ENCODE data around the gene PSMB7.
A peak's percentile ranks its signal among the peaks of the same experiment; 100 is the strongest.

Gene PSMB7

DNA sequence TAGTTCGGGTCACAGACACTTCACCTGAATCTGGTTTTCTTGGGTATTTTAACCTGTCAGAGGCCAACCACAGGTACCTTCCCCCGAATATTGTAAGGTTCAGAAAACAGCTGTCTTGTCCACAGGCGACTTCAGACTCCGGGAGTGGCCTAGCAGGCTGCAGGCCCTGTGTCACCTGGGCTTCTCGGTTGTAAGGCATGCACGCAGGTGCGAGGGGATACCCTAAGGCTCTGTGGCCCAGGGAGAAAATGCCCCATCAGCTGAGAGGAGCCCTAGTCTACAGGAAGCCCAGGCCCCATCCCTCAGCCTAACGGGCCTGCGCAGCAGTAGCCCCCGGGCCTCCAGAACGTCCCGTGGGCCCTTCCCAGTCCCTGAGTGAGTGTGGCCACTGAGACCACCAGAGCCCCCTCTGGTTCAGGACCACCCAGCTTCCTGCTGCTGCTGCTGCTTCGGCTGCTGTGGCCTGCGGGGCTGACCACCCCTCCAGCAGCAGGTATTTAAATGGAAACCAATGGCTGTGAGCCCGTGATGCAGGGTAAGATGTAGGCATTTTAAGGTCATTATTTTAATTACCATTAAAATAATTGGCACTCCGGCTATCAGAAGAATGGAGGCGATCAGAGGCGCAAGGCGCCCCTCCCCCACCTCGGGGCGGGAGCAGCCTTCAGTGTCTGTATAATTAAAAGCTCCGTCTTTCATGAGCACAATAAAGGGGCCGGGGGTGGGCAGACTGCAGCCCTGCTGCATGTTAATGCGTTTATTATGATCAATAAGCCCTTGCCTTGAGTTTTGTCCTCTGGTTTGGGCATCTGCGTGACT, 65.4 kb downstream of the PSMB7 start:
- intact Hi-C loops (cut with DNase I) = no loop called here
- peak in 4 of 10 donors; percentile 2 to 78 (median 47) for DNase-seq

DNA sequence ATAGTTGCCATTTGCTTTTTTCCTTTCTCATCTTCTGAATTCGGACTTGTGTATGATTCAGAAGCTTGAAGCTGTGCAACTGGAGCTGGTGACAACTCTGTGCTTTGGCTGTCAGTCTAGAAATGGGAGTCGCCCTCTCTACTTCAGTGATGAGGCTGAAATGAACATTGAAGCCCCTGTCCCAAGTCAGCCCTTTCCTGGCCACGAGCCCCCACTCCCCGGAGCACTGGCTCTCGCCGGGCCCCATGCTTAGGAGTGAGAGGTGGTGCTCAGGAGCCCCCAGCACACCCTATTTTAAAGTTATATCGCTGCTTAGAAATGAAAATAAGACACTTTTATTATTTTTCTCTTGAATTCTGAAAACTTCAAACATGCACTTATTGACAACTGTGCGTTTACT, 66.0 kb downstream of the PSMB7 start:
- intact Hi-C loops (cut with DNase I) = no loop called here
- peak in 2 of 10 donors; percentile 23 to 39 for DNase-seq

GRCh38 chr9:124348831-124349230, 66.4 kb downstream of the PSMB7 start:
- intact Hi-C loops (cut with DNase I) = no loop called here
- DNase-seq = peak in 5 of 10 donors; percentile 3 to 69 (median 49)

DNA sequence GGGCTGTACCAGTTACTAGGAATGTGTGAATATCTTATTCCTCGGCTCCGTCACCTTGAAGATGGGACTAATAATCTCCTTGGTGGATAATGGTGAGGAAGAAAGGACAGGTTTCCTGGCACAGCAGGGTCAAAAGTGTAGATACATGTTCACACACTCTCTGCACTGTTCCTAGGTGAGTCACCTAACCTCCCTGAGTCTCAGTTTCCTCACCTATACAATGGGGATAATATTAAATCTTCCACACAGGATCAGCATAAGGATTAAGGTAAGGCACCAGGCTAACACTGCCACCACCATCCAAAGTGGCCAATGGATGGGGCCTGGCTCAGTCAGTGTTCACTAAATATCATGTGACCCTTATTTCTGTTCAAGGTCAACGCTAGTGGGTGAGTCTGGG, 66.9 kb downstream of the PSMB7 start:
- intact Hi-C loops (cut with DNase I) = no loop called here
- peak in 2 of 10 donors; percentile 9 to 10 for DNase-seq

- intact Hi-C loops (cut with DNase I) = no loop called here
- DNase-seq = peak in 3 of 10 donors; percentile 4 to 62 (median 59)
These were observed 67.3 kb downstream of the PSMB7 start for GRCh38 chr9:124347968-124348358.

GRCh38 chr9:124347206-124347967, 67.9 kb downstream of the PSMB7 start:
- peak in 5 of 10 donors; percentile 3 to 60 (median 45) for DNase-seq
- intact Hi-C loops (cut with DNase I) = no loop called here

DNA sequence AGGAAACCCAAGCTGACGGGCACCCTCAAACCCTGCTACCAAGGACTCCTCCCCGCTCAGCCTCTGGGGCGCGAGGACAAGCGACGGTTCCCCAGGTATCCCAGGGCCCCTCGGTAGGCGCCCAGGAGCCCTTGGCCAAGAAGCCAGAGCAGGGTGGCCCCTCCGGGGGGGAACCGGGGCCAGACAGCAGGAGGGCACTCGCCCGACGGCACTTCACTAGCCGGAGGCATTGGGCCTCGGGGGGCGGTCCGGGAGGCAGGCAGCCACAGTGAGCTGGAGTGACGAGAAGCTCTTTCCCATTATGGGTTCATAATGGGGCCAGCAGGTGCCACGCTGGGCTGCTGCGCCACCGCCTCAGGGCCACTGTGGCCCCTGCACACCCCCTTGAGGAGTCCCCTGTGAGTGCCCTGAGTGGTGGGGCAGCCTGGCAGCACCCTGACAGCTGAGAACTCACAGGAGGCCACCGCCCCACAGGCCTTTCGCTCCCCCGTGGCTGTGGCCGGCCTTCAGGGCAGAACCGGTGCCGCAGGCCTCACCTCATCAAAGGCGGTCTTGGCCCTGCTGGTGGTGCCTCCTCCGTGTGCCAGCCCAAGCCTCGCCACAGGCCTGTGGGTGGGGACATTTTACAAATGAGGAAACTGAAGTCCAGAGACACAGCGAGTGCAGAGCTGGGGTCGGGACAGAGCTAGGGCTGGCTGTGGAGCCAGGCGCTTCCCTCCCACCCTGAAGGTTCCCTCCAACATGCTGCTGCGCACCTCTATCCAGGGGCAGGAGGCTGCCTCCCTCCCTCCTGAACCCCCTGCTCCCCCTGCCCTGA, 68.7 kb downstream of the PSMB7 start:
- DNase-seq = peak in 4 of 10 donors; percentile 11 to 83 (median 64)
- intact Hi-C loops (cut with DNase I) = no loop called here

GRCh38 chr9:124345751-124346281, 69.4 kb downstream of the PSMB7 start:
- DNase-seq = peak in 3 of 10 donors; percentile 21 to 59 (median 55)
- intact Hi-C loops (cut with DNase I) = no loop called here

GRCh38 chr9:124345063-124345462, 70.2 kb downstream of the PSMB7 start:
- intact Hi-C loops (cut with DNase I) = no loop called here
- DNase-seq = peak in 4 of 10 donors; percentile 18 to 72 (median 32)

DNA sequence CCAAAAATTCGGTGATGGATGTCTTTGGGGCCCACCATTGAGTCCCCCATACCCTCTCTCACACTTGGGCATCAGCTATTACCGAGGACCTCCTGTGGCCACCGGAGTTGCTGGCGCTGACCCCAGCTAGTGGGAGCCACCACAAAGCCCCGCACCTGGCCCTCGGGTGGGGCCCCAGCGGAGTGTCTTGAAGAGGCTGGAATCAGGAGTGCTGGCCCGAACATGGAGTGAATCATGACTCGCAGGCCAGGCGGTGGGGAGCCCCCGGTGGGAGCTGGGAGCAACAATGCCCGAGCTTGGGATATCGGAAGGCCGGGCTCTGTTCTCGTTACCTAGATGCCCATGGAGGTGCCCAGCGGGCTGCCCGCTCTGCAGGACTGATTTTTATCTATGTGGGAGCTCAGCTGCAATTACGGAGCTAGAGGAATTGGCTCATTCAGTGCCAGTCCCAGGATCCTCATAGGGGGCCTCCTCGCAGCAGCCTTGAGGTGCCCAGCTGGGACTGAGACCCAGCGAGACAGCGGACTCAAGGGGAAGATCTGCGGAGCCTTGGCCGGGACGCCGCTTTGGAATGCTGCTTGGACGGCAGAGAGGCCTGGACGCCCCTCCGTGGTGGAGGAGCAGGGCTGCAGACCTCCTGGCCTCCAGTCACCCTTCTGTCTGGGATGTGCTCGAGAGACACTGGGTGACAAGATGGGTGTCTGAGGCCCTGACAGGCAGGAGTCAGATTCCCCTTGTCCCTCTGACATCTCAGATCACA, 70.8 kb downstream of the PSMB7 start:
- intact Hi-C loops (cut with DNase I) = no loop called here
- DNase-seq = peak in 4 of 10 donors; percentile 29 to 84 (median 68)

DNA sequence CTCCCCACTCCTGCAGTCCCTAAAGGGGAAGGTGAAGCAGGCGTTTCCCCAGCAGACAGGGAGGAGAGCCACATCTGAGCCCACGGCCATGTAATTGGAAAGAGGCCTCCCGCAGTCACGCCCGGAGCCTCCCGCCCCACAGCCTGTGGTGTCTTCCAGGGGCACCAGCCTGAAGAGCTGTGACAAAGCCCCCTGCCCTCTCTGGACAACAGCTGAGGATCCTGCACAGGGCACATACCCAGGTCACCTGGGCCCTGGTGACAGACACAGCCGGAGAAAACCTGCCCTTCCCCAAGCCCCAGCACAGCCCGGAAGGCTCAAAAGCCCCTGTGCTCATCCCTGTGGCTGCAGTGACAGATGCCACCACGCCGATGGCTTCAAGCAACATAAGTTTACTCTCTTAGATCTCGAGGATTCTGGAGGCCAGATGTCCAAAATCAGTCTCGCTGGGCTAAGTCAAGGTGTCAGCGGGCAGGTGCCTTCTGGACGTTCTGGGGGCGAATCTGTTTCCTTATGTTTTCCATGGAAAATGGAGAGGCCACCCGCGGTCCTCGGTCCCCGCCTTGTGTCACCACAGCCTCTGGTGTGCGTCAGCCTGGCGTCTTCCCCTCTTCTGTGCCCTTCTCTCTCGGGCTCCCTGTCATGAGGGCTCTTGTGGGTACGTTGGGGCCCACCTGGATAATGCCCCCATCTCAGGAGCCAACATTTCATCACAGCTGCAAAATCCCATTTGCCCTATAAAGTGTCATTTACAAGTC, 71.5 kb downstream of the PSMB7 start:
- peak in 4 of 10 donors; percentile 20 to 69 (median 62) for DNase-seq
- intact Hi-C loops (cut with DNase I) = no loop called here

GRCh38 chr9:124342776-124343485, 72.3 kb downstream of the PSMB7 start:
- intact Hi-C loops (cut with DNase I) = no loop called here
- peak; percentile 57 to 96 (median 79) for DNase-seq

GRCh38 chr9:124342402-124342775, 72.9 kb downstream of the PSMB7 start:
- intact Hi-C loops (cut with DNase I) = no loop called here
- DNase-seq = peak in 3 of 10 donors; percentile 48 to 77 (median 72)

- intact Hi-C loops (cut with DNase I) = no loop called here
- peak in 4 of 10 donors; percentile 3 to 65 (median 55) for DNase-seq
These were observed 73.6 kb downstream of the PSMB7 start for GRCh38 chr9:124341455-124342170.

DNA sequence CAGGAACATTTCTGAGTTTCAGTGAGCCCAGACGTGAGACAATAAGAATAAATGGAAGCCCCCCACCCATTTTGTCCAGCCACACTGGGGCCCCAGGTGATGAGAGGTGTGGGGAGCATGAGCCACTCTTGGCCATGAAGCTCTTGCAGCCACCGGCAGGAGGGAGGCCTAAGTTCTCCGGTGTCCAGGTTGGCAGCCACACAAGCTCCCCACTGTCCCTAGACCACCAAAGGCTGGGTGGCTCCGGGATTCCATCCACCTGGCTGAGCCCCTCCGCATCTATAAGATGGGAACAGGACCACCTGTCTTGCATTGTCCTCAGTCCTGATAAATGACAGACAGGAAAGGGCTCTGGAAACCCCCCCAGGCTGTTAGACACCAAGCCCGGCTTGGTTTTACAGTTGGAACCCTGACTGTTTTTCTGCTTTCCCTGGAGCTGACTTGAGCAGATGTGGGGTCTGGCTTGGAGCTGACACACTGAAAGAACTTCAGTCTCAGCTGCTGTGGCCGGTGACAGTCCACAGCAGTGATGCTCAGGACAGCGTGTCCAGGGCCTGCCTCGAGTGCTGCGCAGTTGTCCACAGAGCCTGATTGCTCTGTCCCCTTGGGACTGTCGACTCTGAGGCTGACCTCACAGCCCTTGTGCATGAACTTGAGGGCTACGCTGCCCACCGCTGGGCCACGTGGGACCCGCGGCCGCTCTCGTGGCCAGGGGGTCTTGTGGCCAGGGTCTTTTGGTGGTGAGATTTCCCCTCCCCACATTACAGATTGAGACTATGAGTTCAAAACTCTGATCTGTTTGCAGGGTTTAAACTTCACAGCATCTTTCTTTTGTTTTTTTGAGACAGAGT, 74.8 kb downstream of the PSMB7 start:
- intact Hi-C loops (cut with DNase I) = no loop called here
- peak in 4 of 10 donors; percentile 11 to 63 (median 35) for DNase-seq

GRCh38 chr9:124339603-124340146, 75.6 kb downstream of the PSMB7 start:
- DNase-seq = peak in 4 of 10 donors; percentile 5 to 76 (median 36)
- intact Hi-C loops (cut with DNase I) = no loop called here

All from posterior cingulate gyrus (tissue), 11 donors.